Measurements from ENCODE around the gene FGF14. TPM values are rescaled to one million over a fixed set of nuclear protein-coding genes. Genes with fewer than 3 reads are reported as not detected.

Gene FGF14
- total and polyA plus RNA-seq, 2 donors (not counting 1 experiment from before 2014, with no cell fraction given) = under 0.01 TPM; not detected in 1

DNA sequence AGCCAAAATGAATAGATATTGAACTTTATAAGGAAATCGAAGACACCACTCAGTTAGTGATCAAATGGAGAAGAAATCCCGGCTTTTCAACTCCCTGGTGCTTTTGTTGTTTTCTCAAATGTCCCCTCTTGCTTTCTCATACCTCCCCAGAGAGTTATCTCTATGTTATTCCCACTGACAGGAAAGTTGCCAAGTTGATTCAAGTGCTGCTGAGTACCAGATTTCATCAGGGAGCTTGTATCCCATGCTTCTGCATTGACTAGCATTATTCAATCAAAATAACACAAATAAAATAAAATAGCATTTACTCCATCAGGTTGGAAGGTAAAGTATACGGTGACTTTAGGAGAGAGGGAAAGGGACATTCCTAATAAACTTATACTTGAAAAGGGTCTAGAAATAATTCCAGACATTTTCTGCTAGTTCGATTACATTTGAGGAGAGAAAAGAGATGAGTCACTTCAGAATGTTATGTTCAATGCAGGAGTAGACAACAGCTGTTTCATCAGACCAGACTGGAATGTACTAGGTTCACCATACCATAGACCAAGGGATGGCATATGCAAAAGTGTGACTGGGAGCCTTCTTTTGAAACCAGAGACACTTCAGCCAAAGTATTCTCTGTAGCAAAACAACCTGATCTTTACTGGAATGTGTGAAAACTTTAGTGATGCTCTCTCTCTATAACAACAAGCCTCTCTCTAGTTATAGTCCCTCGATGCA is 397.8 kb downstream of the FGF14 start:
- ATAC-seq (ENCODE audit: low read depth) (no peak), DNase-seq (no peak)
- 100% methylated on average over 1 of the region's 5 CpGs for WGBS (ENCODE audit: insufficient coverage)
- H3K4me1 Mint-ChIP-seq = no peaks in the 10 kb centered on the region
- ChIA-PET POLR2A (no interaction called here), CTCF (no interaction called here)
- no peaks in the 10 kb centered on the region for H3K36me3 ChIP-seq (replicated peaks in 1 of 2; ENCODE audit: control extremely low read depth in 1 of 2, control insufficient read depth in 1 of 2, extremely low read depth in 1 of 2, insufficient read depth in 2 of 2, low read length in 1 of 2)
- no peak overlapping the region for H3K4me3 ChIP-seq (ENCODE audit: control extremely low read depth in 1 of 5, extremely low read depth in 1 of 5, insufficient read depth in 1 of 5, low read depth in 2 of 5, low read length in 4 of 5)
- no peaks in the 10 kb centered on the region for H4K20me1 ChIP-seq (ENCODE audit: control insufficient read depth, insufficient read depth, low read length, poor library complexity, severe bottlenecking)
- H3K27me3 ChIP-seq (replicated peaks in 1 of 4; ENCODE audit: control extremely low read depth in 1 of 4, control insufficient read depth in 3 of 4, insufficient read depth in 4 of 4, low read length in 3 of 4) = no peaks in the 10 kb centered on the region
- TF ChIP-seq EZH2 (IDR thresholded peaks at IDR 0.05; ENCODE audit: borderline replicate concordance, insufficient read depth, low read depth, low read length, poor library complexity, severe bottlenecking) = no peak
- TF ChIP-seq, protein P1, sequence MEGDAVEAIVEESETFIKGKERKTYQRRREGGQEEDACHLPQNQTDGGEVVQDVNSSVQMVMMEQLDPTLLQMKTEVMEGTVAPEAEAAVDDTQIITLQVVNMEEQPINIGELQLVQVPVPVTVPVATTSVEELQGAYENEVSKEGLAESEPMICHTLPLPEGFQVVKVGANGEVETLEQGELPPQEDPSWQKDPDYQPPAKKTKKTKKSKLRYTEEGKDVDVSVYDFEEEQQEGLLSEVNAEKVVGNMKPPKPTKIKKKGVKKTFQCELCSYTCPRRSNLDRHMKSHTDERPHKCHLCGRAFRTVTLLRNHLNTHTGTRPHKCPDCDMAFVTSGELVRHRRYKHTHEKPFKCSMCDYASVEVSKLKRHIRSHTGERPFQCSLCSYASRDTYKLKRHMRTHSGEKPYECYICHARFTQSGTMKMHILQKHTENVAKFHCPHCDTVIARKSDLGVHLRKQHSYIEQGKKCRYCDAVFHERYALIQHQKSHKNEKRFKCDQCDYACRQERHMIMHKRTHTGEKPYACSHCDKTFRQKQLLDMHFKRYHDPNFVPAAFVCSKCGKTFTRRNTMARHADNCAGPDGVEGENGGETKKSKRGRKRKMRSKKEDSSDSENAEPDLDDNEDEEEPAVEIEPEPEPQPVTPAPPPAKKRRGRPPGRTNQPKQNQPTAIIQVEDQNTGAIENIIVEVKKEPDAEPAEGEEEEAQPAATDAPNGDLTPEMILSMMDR (IDR thresholded peaks at IDR 0.05) = no peak
- no peak overlapping the region for H3K4me2 ChIP-seq (replicated peaks; ENCODE audit: low read depth, low read length, poor library complexity, severe bottlenecking)
- H2AFZ ChIP-seq (ENCODE audit: insufficient read depth, low read depth, low read length, poor library complexity, severe bottlenecking) = no peak overlapping the region
- H3K9me3 Mint-ChIP-seq (ENCODE audit: insufficient read depth) = no peaks in the 10 kb centered on the region
- H3K79me2 ChIP-seq (ENCODE audit: control insufficient read depth, insufficient read depth, low read length) = no peaks in the 10 kb centered on the region
- no peaks in the 10 kb centered on the region for H3K27me3 Mint-ChIP-seq
- H3K4me1 ChIP-seq (ENCODE audit: control insufficient read depth in 2 of 2, insufficient read depth in 2 of 2, low read length in 2 of 2) = no peaks in the 10 kb centered on the region
- no peak overlapping the region for H3K27ac ChIP-seq (ENCODE audit: low read length in 2 of 2)
- no peaks in the 10 kb centered on the region for H3K9me3 ChIP-seq (ENCODE audit: control extremely low read depth in 1 of 3, control insufficient read depth in 2 of 3, insufficient read depth in 1 of 3, low read length in 2 of 3)
- H3K4me3 Mint-ChIP-seq = no peak overlapping the region
- intact Hi-C loops (cut with micrococcal nuclease) = no loop called here
- H3K27ac Mint-ChIP-seq = no peak overlapping the region
- no peak overlapping the region for H3K9ac ChIP-seq (ENCODE audit: low read length)

DNA sequence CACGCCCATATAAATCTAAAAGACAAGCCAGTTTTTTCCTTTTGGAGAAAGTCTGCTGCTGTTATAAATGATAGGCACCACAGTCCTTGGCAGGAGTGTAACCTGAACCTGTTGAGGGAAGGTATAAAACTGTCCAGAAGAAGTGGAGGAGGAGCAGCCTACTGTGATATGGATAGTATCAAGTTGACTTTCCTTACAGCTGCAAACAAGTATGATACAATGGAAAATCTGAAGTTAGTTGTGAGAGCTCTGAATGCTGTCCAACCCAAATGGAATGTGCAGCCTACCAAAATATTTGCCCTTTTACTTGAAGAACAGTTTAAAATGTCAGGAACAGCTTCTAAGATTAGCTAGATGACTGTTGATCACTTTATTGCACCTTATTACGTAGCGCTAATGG is 399.6 kb downstream of the FGF14 start:
- DNase-seq (no peak), ATAC-seq (ENCODE audit: low read depth) (no peak)
- Histone ChIP-seq H3K36me3 (replicated peaks in 1 of 2; ENCODE audit: control extremely low read depth in 1 of 2, control insufficient read depth in 1 of 2, extremely low read depth in 1 of 2, insufficient read depth in 2 of 2, low read length in 1 of 2) (no peaks in the 10 kb centered on the region), H3K27ac (ENCODE audit: low read length in 2 of 2) (no peak overlapping the region), H3K4me3 (ENCODE audit: control extremely low read depth in 1 of 5, extremely low read depth in 1 of 5, insufficient read depth in 1 of 5, low read depth in 2 of 5, low read length in 4 of 5) (no peak overlapping the region), H4K20me1 (ENCODE audit: control insufficient read depth, insufficient read depth, low read length, poor library complexity, severe bottlenecking) (no peaks in the 10 kb centered on the region), H3K79me2 (ENCODE audit: control insufficient read depth, insufficient read depth, low read length) (no peaks in the 10 kb centered on the region), H3K9me3 (ENCODE audit: control extremely low read depth in 1 of 3, control insufficient read depth in 2 of 3, insufficient read depth in 1 of 3, low read length in 2 of 3) (no peaks in the 10 kb centered on the region), H3K4me1 (ENCODE audit: control insufficient read depth in 2 of 2, insufficient read depth in 2 of 2, low read length in 2 of 2) (no peaks in the 10 kb centered on the region), H3K27me3 (replicated peaks in 1 of 4; ENCODE audit: control extremely low read depth in 1 of 4, control insufficient read depth in 3 of 4, insufficient read depth in 4 of 4, low read length in 3 of 4) (no peaks in the 10 kb centered on the region), H3K4me2 (replicated peaks; ENCODE audit: low read depth, low read length, poor library complexity, severe bottlenecking) (no peak overlapping the region), H2AFZ (ENCODE audit: insufficient read depth, low read depth, low read length, poor library complexity, severe bottlenecking) (no peak overlapping the region), H3K9ac (ENCODE audit: low read length) (no peak overlapping the region)
- CTCF ChIA-PET = no interaction called here
- no peaks in the 10 kb centered on the region for H3K9me3 Mint-ChIP-seq (ENCODE audit: insufficient read depth)
- H3K4me3 Mint-ChIP-seq = no peak overlapping the region
- H3K27me3 Mint-ChIP-seq = no peaks in the 10 kb centered on the region
- intact Hi-C loops (cut with micrococcal nuclease) = no loop called here
- no CpG with 5 or more reads among the region's 3 CpGs for WGBS (ENCODE audit: insufficient coverage)
- POLR2A ChIA-PET = no interaction called here
- TF ChIP-seq, protein P1 (IDR thresholded peaks at IDR 0.05) = no peak
- no peaks in the 10 kb centered on the region for H3K4me1 Mint-ChIP-seq
- no peak overlapping the region for H3K27ac Mint-ChIP-seq

All from B cell (primary cell).